NOMO-1 treated with dmso at 0.1 percent for 144 hours (cell line): ENCODE results near the gene EIF1AX.
"Not testable (repeated sequence)": the region's sequence is repeated elsewhere in the genome, so short reads cannot be mapped to it uniquely, and the experiment has no call there.

ENCODE experiments used
- DNase-seq: peaks from one replicate; lab custom pipeline; 2025; ENCODE audit not compliant: unreplicated experiment; lab: John Stamatoyannopoulos, UW

The EIF1AX gene

GRCh38 chrX:20127440-20127839 is 14.2 kb downstream of the EIF1AX start:
- DNase-seq = not testable (repeated sequence)

- not testable (repeated sequence) for DNase-seq
These were observed 14.8 kb downstream of the EIF1AX start for GRCh38 chrX:20126833-20127232.

- DNase-seq = no peak
These were observed 16.7 kb downstream of the EIF1AX start for GRCh38 chrX:20124964-20125363.

GRCh38 chrX:20118065-20118824 is 23.4 kb downstream of the EIF1AX start:
- DNase-seq = no peak

- DNase-seq = no peak
These were observed 24.9 kb downstream of the EIF1AX start, which contains the start of gene MAP7D2 for GRCh38 chrX:20116577-20117240. Gene MAP7D2 (minus strand): TSS chrX:20116907. CDS start chrX:20116879, 28 bp downstream.

- no peak for DNase-seq
These were observed 25.5 kb downstream of the EIF1AX start for GRCh38 chrX:20116087-20116576.

- no peak for DNase-seq
These were observed 29.4 kb downstream of the EIF1AX start for GRCh38 chrX:20112022-20112774.

- no peak for DNase-seq
These were observed 30.4 kb downstream of the EIF1AX start for GRCh38 chrX:20111271-20111670.

- no peak for DNase-seq
These were observed 39.6 kb downstream of the EIF1AX start for GRCh38 chrX:20101934-20102581.

GRCh38 chrX:20091499-20091898 is 50.1 kb downstream of the EIF1AX start:
- no peak for DNase-seq

GRCh38 chrX:20089845-20090244 is 51.8 kb downstream of the EIF1AX start:
- DNase-seq = no peak

GRCh38 chrX:20080277-20080676 is 61.4 kb downstream of the EIF1AX start:
- DNase-seq = no peak
